ENCODE measurements around the gene CHN1.

CHN1 gene

GRCh38 chr2:174812037-174812436, 193.1 kb downstream of the CHN1 start:
- TF ChIP-seq CTCF (conservative IDR thresholded peaks at IDR 0.05; ENCODE audit: control insufficient read depth, insufficient read depth, low read depth, low read length), result no peak
- DNase-seq (ENCODE audit: low read depth), result no peak
- H3K4me3 ChIP-seq (ENCODE audit: control insufficient read depth, low read depth, low read length), result no peak overlapping the region

- no peak for TF ChIP-seq CTCF (conservative IDR thresholded peaks at IDR 0.05; ENCODE audit: control insufficient read depth, insufficient read depth, low read depth, low read length)
- H3K4me3 ChIP-seq (ENCODE audit: control insufficient read depth, low read depth, low read length), result no peak overlapping the region
- DNase-seq (ENCODE audit: low read depth), result no peak
Measured at GRCh38 chr2:174807931-174808330, 197.2 kb downstream of the CHN1 start.

GRCh38 chr2:174805803-174806202, 199.4 kb downstream of the CHN1 start:
- H3K4me3 ChIP-seq (ENCODE audit: control insufficient read depth, low read depth, low read length), result no peak overlapping the region
- no peak for DNase-seq (ENCODE audit: low read depth)

GRCh38 chr2:174802459-174802858, 202.7 kb downstream of the CHN1 start:
- no peak for TF ChIP-seq CTCF (conservative IDR thresholded peaks at IDR 0.05; ENCODE audit: control insufficient read depth, insufficient read depth, low read depth, low read length)
- no peak overlapping the region for H3K4me3 ChIP-seq (ENCODE audit: control insufficient read depth, low read depth, low read length)
- DNase-seq (ENCODE audit: low read depth), result peak; percentile 12

More at GRCh38 chr2:174805803-174806202, 199.4 kb downstream of the CHN1 start:
- no peak for TF ChIP-seq CTCF (conservative IDR thresholded peaks at IDR 0.05; ENCODE audit: control insufficient read depth, insufficient read depth, low read depth, low read length)

GRCh38 chr2:174800436-174801205, 204.6 kb downstream of the CHN1 start:
- no peak overlapping the region for H3K4me3 ChIP-seq (ENCODE audit: control insufficient read depth, low read depth, low read length)
- DNase-seq (ENCODE audit: low read depth), result no peak
- TF ChIP-seq CTCF (conservative IDR thresholded peaks at IDR 0.05; ENCODE audit: control insufficient read depth, insufficient read depth, low read depth, low read length), result no peak

- no peak overlapping the region for H3K4me3 ChIP-seq (ENCODE audit: control insufficient read depth, low read depth, low read length)
- no peak for TF ChIP-seq CTCF (conservative IDR thresholded peaks at IDR 0.05; ENCODE audit: control insufficient read depth, insufficient read depth, low read depth, low read length)
- no peak for DNase-seq (ENCODE audit: low read depth)
Measured at GRCh38 chr2:174798801-174799200, 206.4 kb downstream of the CHN1 start.
